Stimulated activated CD8-positive, alpha-beta memory T cell treated with anti-CD3 and anti-CD28 coated beads, Interleukin-15, amount 100 ng/mL, for 1 hour (primary cell): Measurements from ENCODE around the gene RANBP6.

ENCODE experiments used
- DNase-seq: peaks from one replicate; pipeline ENCODE4 v3.0.0-alpha.2; 2020; ENCODE audit warnings: low read depth

Gene RANBP6

DNA sequence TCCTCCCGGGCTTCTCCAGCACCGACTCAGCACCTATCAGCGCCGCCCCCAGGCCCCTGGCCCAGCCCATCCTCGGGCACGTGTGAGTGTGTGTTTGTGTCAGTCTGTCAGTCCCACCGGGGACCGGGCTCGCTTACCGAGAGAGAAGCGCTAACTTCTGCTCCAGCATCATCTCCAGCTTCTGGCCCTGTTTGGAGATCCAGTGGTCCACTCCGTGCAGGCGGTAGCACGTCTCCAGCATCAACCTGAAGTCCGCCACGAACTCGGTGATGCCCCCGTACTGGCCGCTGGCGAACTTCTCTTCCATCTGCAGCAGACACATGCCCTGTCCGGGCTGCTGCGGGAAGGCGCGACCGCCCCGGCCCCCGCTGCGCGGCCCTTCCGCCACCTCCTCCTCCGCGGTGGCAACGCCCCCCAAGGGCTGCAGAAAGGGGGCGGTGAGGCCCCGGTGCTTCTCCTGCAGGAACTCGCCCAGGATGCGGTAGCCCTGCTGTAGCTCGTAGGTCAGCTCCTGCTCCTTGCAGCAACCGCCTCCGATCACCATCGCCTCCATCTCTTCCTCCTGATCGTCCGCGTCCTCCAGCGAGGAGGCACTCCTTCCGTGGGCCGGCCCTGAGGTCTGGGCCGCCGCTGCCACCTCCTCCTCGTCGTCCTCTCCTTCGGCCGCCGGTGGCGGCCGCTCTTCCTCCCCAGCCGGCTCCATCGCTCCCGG, 8.2 kb downstream of the RANBP6 start:
- peak; percentile 93 for DNase-seq

DNA sequence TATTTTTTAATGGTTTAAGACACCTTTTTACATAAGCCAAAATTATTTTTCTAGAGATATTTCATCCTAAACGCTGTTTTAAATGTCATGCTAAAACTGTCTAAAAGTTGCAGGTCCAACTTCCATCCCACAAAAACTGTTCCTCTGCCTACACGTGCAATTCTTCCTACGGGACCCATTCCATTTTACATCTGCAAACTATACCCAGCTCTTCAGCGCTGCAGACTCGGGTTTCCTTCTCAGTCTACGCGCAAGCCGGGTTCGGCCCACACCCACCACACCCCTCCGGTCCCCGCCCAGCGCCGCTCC, 8.7 kb downstream of the RANBP6 start:
- no peak for DNase-seq

DNA sequence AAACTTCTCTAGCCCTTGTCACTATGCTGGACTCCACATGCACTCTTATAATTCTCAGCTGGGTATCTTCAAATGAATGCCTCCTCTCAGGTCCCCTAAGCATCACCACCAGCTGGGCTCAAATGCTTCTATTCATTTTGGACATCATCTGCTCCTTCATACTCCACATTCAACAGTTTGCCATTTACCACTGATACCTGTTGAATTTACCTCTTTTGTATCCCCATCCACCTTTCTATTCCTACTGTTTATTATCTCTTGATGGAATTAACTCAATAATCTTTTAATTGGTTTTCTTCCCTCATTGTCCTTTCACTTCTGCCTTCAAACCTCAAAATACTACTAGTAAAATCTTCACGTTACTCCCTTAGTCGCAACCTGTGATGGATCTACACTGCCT, 14.5 kb downstream of the RANBP6 start:
- DNase-seq, result no peak

DNA sequence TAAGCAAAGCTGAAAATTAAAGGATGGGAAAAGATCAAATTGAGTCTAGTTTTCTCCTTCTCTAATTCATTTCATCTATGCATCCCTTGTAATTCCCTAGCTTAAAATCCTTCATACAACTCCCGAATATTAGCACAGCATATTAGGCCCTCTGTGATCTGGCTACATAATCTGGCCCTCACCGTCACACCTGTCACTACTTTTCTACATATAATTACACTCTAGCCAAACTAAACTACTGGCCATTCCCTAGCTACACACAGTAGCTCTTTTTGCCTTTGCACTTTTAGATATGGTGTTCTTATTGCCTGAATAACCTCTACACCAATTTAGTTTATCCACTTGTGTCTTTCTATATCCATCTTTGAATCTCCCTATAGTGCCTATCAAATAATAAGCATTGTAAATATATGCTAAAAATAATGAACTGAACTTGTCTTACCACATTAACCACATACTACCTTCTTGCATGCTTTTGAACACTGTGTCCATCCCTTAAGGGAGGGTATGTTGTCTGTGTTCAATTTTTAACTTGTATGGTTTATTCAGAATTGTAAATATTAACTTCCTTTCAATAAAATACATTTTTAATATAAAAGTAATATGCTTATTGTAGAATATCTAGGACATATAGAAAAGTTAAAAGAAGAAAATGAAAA, 15.9 kb downstream of the RANBP6 start:
- DNase-seq, result no peak

- DNase-seq, result no peak
Observed at GRCh38 chr9:5994493-5994892, 20.9 kb downstream of the RANBP6 start.

- no peak for DNase-seq
Observed at GRCh38 chr9:5988265-5988664, 27.2 kb downstream of the RANBP6 start.

DNA sequence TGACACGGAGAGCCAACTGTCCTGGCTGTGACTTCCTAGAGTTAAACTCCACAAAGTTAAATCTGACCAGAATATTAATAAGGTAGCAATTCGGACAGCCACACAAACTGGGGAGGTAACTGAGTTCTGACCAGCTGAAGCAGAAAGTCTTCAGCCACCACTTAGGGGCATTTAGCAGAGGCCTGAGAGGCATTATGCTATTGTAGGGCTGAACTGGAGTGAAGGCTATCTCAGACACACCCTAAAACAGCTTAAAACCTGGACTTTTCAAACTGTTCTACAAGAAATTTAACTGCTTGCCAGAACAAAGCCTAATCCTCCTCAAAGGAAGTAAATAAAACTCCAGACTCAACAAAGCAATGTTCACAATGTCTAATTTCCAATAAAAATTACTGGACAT, 32.4 kb downstream of the RANBP6 start:
- no peak for DNase-seq

GRCh38 chr9:5982317-5982716, 33.1 kb downstream of the RANBP6 start:
- DNase-seq, result no peak

DNA sequence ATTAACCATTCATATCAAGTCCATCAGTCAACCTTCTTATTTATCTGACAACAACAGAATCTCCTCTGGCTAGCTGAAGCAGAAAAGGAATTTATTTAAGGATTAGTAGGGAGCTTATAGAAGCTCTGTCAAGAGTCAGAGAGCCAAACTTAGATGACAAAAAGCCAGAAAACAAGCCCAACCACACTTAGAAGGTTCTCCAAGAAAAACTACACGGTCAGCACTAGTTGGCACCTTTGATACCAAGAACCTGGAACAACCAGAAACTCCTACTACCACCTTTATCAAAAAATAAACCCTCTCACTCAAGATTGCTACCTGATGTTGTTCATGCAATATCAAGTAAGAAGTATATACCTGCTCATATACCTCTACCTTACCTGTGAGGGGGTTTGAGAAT, 36.9 kb downstream of the RANBP6 start:
- DNase-seq, result no peak

GRCh38 chr9:5976674-5977397, 38.6 kb downstream of the RANBP6 start:
- DNase-seq, result no peak

DNA sequence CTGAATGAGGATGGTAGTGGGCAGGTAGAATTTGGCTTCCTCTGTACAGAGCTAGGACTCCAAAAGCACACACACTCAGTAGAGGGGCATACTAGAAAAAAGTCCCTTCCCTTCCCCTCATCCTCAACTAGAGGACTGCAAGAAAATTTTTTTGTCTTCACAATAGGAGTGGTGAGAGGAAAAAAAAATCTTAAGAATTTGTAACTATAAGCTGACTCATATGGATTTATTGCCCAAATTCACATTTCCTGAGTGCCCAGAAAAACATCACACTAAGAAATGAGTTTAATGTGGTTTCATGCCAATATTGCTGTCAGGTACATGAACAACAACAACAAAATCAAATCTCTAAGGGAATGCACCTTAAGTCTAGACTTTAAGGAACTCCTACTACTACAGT, 43.7 kb downstream of the RANBP6 start:
- DNase-seq, result no peak
